H9 (cell line): ENCODE data around the gene PKN1. TPM values are rescaled to one million over a fixed set of nuclear protein-coding genes. Genes with fewer than 3 reads are reported as not detected.
A peak's percentile ranks its signal among the peaks of the same experiment; 100 is the strongest.

Experiments
- DNase-seq: peaks from one replicate; pipeline ENCODE4 v3.0.0-alpha.2; 2017
- H2AFZ ChIP-seq: one replicate; pipeline ENCODE4 v1.6.1; 2013; ENCODE audit warnings: mild to moderate bottlenecking, low read length, control low read depth, moderate library complexity
- H2AK5ac ChIP-seq: 2 replicates; pipeline ENCODE4 v1.6.1; 2013; ENCODE audit warnings: low read length, control low read depth, mixed read lengths; ENCODE audit not compliant: insufficient read length
- H2BK120ac ChIP-seq: one replicate; pipeline ENCODE4 v1.6.1; 2013; ENCODE audit warnings: low read depth, mild to moderate bottlenecking, low read length, control low read depth, inconsistent platforms; ENCODE audit not compliant: poor library complexity, severe bottlenecking
- H2BK12ac ChIP-seq: 2 replicates; pipeline ENCODE4 v1.6.1; 2013; ENCODE audit warnings: low read length, control low read depth, mixed read lengths, low read depth; ENCODE audit not compliant: insufficient read length
- H2BK15ac ChIP-seq: 2 replicates; pipeline ENCODE4 v1.6.1; 2013; ENCODE audit warnings: low read depth, low read length, control low read depth
- H2BK20ac ChIP-seq: one replicate; pipeline ENCODE4 v1.6.1; 2013; ENCODE audit warnings: low read depth, mild to moderate bottlenecking, low read length, control low read depth, inconsistent platforms; ENCODE audit not compliant: poor library complexity, severe bottlenecking
- H2BK5ac ChIP-seq: 2 replicates; pipeline ENCODE4 v1.6.1; 2013; ENCODE audit warnings: low read length, control low read depth, mixed read lengths; ENCODE audit not compliant: insufficient read length
- H3K14ac ChIP-seq: 2 replicates; pipeline ENCODE4 v1.6.1; 2013; ENCODE audit warnings: low read length, control low read depth; ENCODE audit not compliant: insufficient read depth
- H3K18ac ChIP-seq: 2 replicates; pipeline ENCODE4 v1.6.1; 2013; ENCODE audit warnings: low read depth, mild to moderate bottlenecking, mixed read lengths, low read length, control low read depth; ENCODE audit not compliant: insufficient read length
- H3K23ac ChIP-seq: 2 replicates; pipeline ENCODE4 v1.6.1; 2013; ENCODE audit warnings: low read length, control low read depth, mixed read lengths, low read depth; ENCODE audit not compliant: insufficient read length
- H3K23me2 ChIP-seq: 2 replicates; pipeline ENCODE4 v1.6.1; 2013; ENCODE audit warnings: low read depth, mild to moderate bottlenecking, mixed read lengths, low read length, control low read depth; ENCODE audit not compliant: insufficient read length, poor library complexity, severe bottlenecking
- H3K27ac ChIP-seq: 2 replicates; pipeline ENCODE4 v1.5.1; 2013; ENCODE audit warnings: low read length, control low read depth, mixed read lengths, low read depth; ENCODE audit not compliant: insufficient read length
- H3K27me3 ChIP-seq: 2 replicates; pipeline ENCODE4 v1.6.1; 2013; ENCODE audit warnings: low read length, control low read depth, inconsistent platforms; ENCODE audit not compliant: insufficient read depth
- H3K4ac ChIP-seq: 2 replicates; pipeline ENCODE4 v1.6.1; 2013; ENCODE audit warnings: low read depth, mild to moderate bottlenecking, control low read depth, inconsistent platforms, low read length, moderate library complexity
- H3K4me1 ChIP-seq: 2 replicates; pipeline ENCODE4 v1.6.1; 2013; ENCODE audit warnings: low read length, control low read depth, inconsistent platforms; ENCODE audit not compliant: insufficient read depth
- H3K4me2 ChIP-seq: 2 replicates; pipeline ENCODE4 v1.6.1; 2013; ENCODE audit warnings: low read length, control low read depth, mixed read lengths; ENCODE audit not compliant: insufficient read length, insufficient read depth
- H3K56ac ChIP-seq: 2 replicates; pipeline ENCODE4 v1.6.1; 2013; ENCODE audit warnings: low read depth, mild to moderate bottlenecking, mixed read lengths, low read length, control low read depth; ENCODE audit not compliant: insufficient read length
- H3K79me1 ChIP-seq: 2 replicates; pipeline ENCODE4 v1.6.1; 2013; ENCODE audit warnings: low read depth, mild to moderate bottlenecking, moderate library complexity, low read length, control low read depth, inconsistent platforms; ENCODE audit not compliant: insufficient read depth, poor library complexity, severe bottlenecking
- H3K79me2 ChIP-seq: 2 replicates; pipeline ENCODE4 v1.6.1; 2013; ENCODE audit warnings: low read length, control low read depth, inconsistent platforms; ENCODE audit not compliant: insufficient read depth
- H3K9ac ChIP-seq: 2 replicates; pipeline ENCODE4 v1.6.1; 2013; ENCODE audit warnings: low read length, control low read depth, mixed read lengths; ENCODE audit not compliant: insufficient read length; ENCODE audit errors: extremely low read depth
- H3K9me3 ChIP-seq: one replicate; pipeline ENCODE4 v1.6.1; 2013; ENCODE audit warnings: low read depth, low read length, inconsistent platforms; ENCODE audit not compliant: control insufficient read depth
- H3T11ph ChIP-seq: one replicate; pipeline ENCODE4 v1.6.1; 2013; ENCODE audit warnings: mild to moderate bottlenecking, low read length, control low read depth, inconsistent platforms
- H4K20me1 ChIP-seq: one replicate; pipeline ENCODE4 v1.6.1; 2013; ENCODE audit not compliant: control insufficient read depth, insufficient read length, insufficient read depth
- H4K5ac ChIP-seq: 2 replicates; pipeline ENCODE4 v1.6.1; 2013; ENCODE audit warnings: low read depth, mild to moderate bottlenecking, mixed read lengths, low read length, control low read depth; ENCODE audit not compliant: insufficient read length
- H4K8ac ChIP-seq: replicated peaks from 2 replicates; pipeline ENCODE4 v1.6.1; 2013; ENCODE audit warnings: low read length, control low read depth, mixed read lengths, low read depth; ENCODE audit not compliant: insufficient read length
- H4K91ac ChIP-seq: 2 replicates; pipeline ENCODE4 v1.6.1; 2013; ENCODE audit warnings: low read depth, mild to moderate bottlenecking, moderate library complexity, mixed read lengths, low read length, control low read depth; ENCODE audit not compliant: insufficient read length
- H3K27ac Mint-ChIP-seq, 3 experiments: 2 replicates in 2 of 3; 3 replicates in 1 of 3; pipeline ENCODE4 v1.8.0; 2020 to 2021; ENCODE audit warnings: mixed read lengths in 3 of 3, mild to moderate bottlenecking in 1 of 3, moderate library complexity in 1 of 3
- H3K27me3 Mint-ChIP-seq: 2 replicates; pipeline ENCODE4 v1.8.0; 2021; ENCODE audit warnings: low read depth, mild to moderate bottlenecking, moderate library complexity, mixed read lengths
- H3K36me3 Mint-ChIP-seq, 3 experiments: 2 replicates in 2 of 3; 3 replicates in 1 of 3; pipeline ENCODE4 v1.8.0; 2020 to 2021; ENCODE audit warnings: low read depth in 3 of 3, mixed read lengths in 3 of 3; ENCODE audit not compliant: insufficient read depth in 1 of 3
- H3K4me1 Mint-ChIP-seq, 2 experiments: 2 replicates each; pipeline ENCODE4 v1.8.0; 2020; ENCODE audit warnings: mixed read lengths in 2 of 2
- H3K4me3 Mint-ChIP-seq, 2 experiments: 2 replicates in 1 of 2; 3 replicates in 1 of 2; pipeline ENCODE4 v1.8.0; 2020 to 2021; ENCODE audit warnings: mild to moderate bottlenecking in 2 of 2, mixed read lengths in 2 of 2, moderate library complexity in 1 of 2
- H3K9me3 Mint-ChIP-seq, 2 experiments: 2 replicates in 1 of 2; 3 replicates in 1 of 2; pipeline ENCODE4 v1.8.0; 2020; ENCODE audit warnings: mild to moderate bottlenecking in 2 of 2, mixed read lengths in 2 of 2, moderate library complexity in 1 of 2
- CTCF ChIP-seq: fragments of 200-600 bp; sonication (generic); conservative IDR thresholded peaks from 3 replicates; pipeline ENCODE4 v1.8.0; 2021; ENCODE audit warnings: antibody characterized with exemption, mild to moderate bottlenecking
- WGBS: extraction: QIAGEN DNeasy Blood & Tissue Kit; methylation state at CpG from one replicate; pipeline ENCODE4 v1.1.7; 2013; ENCODE audit warnings: missing lambda C conversion rate, low lambda C conversion rate, mixed read lengths; ENCODE audit not compliant: insufficient read length; ENCODE audit errors: extremely low coverage; 5-methylcytosine and 5-hydroxymethylcytosine counted together
- total RNA-seq: library from RNA; stranded (reverse); gene quantifications from 2 replicates; pipeline ENCODE4 v1.2.1, GENCODE V29; 2021

Gene PKN1
- total RNA-seq, 1 experiment from 2014 or later: 159 TPM

- H3K4me1 ChIP-seq: no peaks in the 10 kb centered on the region
- no peak overlapping the region for H4K8ac ChIP-seq
- no peaks in the 10 kb centered on the region for H3K27me3 ChIP-seq
- H3K56ac ChIP-seq: no peak overlapping the region
- TF ChIP-seq CTCF: no peak
- H2AK5ac ChIP-seq: no peak overlapping the region
- H3K27ac ChIP-seq: no peak overlapping the region
- Mint-ChIP-seq H3K27me3 (peaks cover 1% of the 10 kb centered on the region; the same call in 1 of the 2 replicates), H3K4me1 (peaks cover 17 to 23% of the 10 kb centered on the region in 2 experiments), H3K36me3 (peaks cover 27 to 36% (median 32%) of the 10 kb centered on the region in 3 experiments; a peak in 6 of 7 replicates), H3K27ac (peak overlapping the region in 1 of 3 experiments; percentile 11; a peak in 1 of 7 replicates), H3K9me3 (no peaks in the 10 kb centered on the region), H3K4me3 (no peak overlapping the region)
- no peak overlapping the region for H3K18ac ChIP-seq
- no peak for DNase-seq
- H2AFZ ChIP-seq: no peak overlapping the region
- no peak overlapping the region for H2BK5ac ChIP-seq
- no peak overlapping the region for H3K4ac ChIP-seq
- H3K9ac ChIP-seq: no peak overlapping the region
- no peaks in the 10 kb centered on the region for H4K20me1 ChIP-seq
- H4K5ac ChIP-seq: peak overlapping the region; percentile 53
- no peak overlapping the region for H3K14ac ChIP-seq
- H3K23me2 ChIP-seq: peaks cover 8% of the 10 kb centered on the region
- peaks cover 12% of the 10 kb centered on the region; the same call in 1 of the 2 replicates for H3K79me2 ChIP-seq
- no peak overlapping the region for H3K23ac ChIP-seq
- peaks cover 9% of the 10 kb centered on the region for H3K79me1 ChIP-seq
- no peak overlapping the region for H2BK12ac ChIP-seq
- no peak overlapping the region for H2BK20ac ChIP-seq
- no peak overlapping the region for H2BK120ac ChIP-seq
- no CpG with 5 or more reads among the region's 14 CpGs for WGBS
- H3T11ph ChIP-seq: no peak overlapping the region
- no peak overlapping the region for H3K4me2 ChIP-seq
- H3K9me3 ChIP-seq: no peaks in the 10 kb centered on the region
- no peak overlapping the region for H2BK15ac ChIP-seq
- H4K91ac ChIP-seq: no peak overlapping the region
Observed at GRCh38 chr19:14512406-14512961, 79.4 kb downstream of the PKN1 start.
